K562 (cell line): ENCODE measurements around the gene OLFML1. TPM values are rescaled to one million over a fixed set of nuclear protein-coding genes. Genes with fewer than 3 reads are reported as not detected.

Experiments
- CBFA2T2 ChIP-seq: fragments of 450-650 bp; conservative IDR thresholded peaks from 2 replicates; pipeline ENCODE4 v1.6.1; 2017; ENCODE audit warnings: mild to moderate bottlenecking
- CTBP1 ChIP-seq: fragments of 450-650 bp; IDR thresholded peaks from 2 replicates; pipeline ENCODE4 v1.6.1; 2016; ENCODE audit warnings: borderline replicate concordance
- E2F6 ChIP-seq, 2 experiments: IDR thresholded peaks; 2 replicates each; pipeline ENCODE4 v1.6.1; 2011; ENCODE audit warnings: borderline replicate concordance in 1 of 2, control low read depth in 1 of 2, low read depth in 1 of 2, low read length in 1 of 2, mild to moderate bottlenecking in 1 of 2, mixed read lengths in 1 of 2, moderate library complexity in 1 of 2; ENCODE audit not compliant: insufficient read depth in 1 of 2, insufficient read length in 1 of 2, poor library complexity in 1 of 2, severe bottlenecking in 1 of 2; ENCODE audit errors: extremely low read depth in 1 of 2
- ELF1 ChIP-seq: fragments of 200-800 bp; sonication (Bioruptor generic); IDR thresholded peaks from 2 replicates; pipeline ENCODE4 v1.6.1; 2016; ENCODE audit warnings: missing genetic modification characterization, missing compliant biosample characterization
- HMGN3 ChIP-seq: IDR thresholded peaks from 2 replicates; pipeline ENCODE4 v1.6.1; 2011; ENCODE audit warnings: borderline replicate concordance, low read depth, mild to moderate bottlenecking, mixed read lengths, low read length; ENCODE audit not compliant: insufficient read length; ENCODE audit errors: extremely low read depth
- L3MBTL2 ChIP-seq: fragments of 450-650 bp; IDR thresholded peaks from 2 replicates; pipeline ENCODE4 v1.6.1; 2016; ENCODE audit warnings: mild to moderate bottlenecking, moderate library complexity
- MNT ChIP-seq, 2 experiments: fragments of 450-650 bp; conservative IDR thresholded peaks; 2 replicates each; pipeline ENCODE4 v1.6.1; 2017; ENCODE audit warnings: mild to moderate bottlenecking in 2 of 2, moderate library complexity in 2 of 2
- NFIC ChIP-seq: fragments of 450-650 bp; IDR thresholded peaks from 2 replicates; pipeline ENCODE4 v1.6.1; 2017; ENCODE audit warnings: mild to moderate bottlenecking, inconsistent platforms
- NONO ChIP-seq, 2 experiments: fragments of 200-400 bp in 1 of 2; fragments of 450-650 bp in 1 of 2; formaldehyde crosslinking in 1 of 2; IDR thresholded peaks; 2 replicates each; pipeline ENCODE4 v1.6.1; 2017; ENCODE audit warnings: low read depth in 2 of 2, mild to moderate bottlenecking in 2 of 2, moderate library complexity in 2 of 2, low read length in 1 of 2
- NR2C2 ChIP-seq, 2 experiments: fragments of 200-800 bp in 1 of 2; sonication (Bioruptor generic) in 1 of 2; sonication (generic) in 1 of 2; formaldehyde crosslinking in 1 of 2; IDR thresholded peaks; 2 replicates each; pipeline versions ENCODE4 v1.6.1 to v1.8.0; 2016 to 2022; ENCODE audit warnings: mild to moderate bottlenecking in 1 of 2, missing compliant biosample characterization in 1 of 2, missing genetic modification characterization in 1 of 2, missing genetic modification reagents in 1 of 2
- NR4A1 ChIP-seq, 2 experiments: fragments of 250-450 bp in 1 of 2; fragments of 450-650 bp in 1 of 2; sonication (Bioruptor Pico) in 1 of 2; IDR thresholded peaks; 2 replicates each; pipeline versions ENCODE4 v1.4.0 to v1.6.1; 2016 to 2020; ENCODE audit warnings: mild to moderate bottlenecking in 2 of 2, missing compliant biosample characterization in 1 of 2, missing genetic modification characterization in 1 of 2, moderate library complexity in 1 of 2
- PHF8 ChIP-seq: fragments of 200-600 bp; sonication (generic); IDR thresholded peaks from 2 replicates; pipeline ENCODE4 v1.6.1; 2012; ENCODE audit warnings: mixed run types, mild to moderate bottlenecking, inconsistent platforms, low read length, moderate library complexity, borderline replicate concordance
- POLR2G ChIP-seq: fragments of 200-400 bp; formaldehyde crosslinking; IDR thresholded peaks from 2 replicates; pipeline ENCODE4 v1.6.1; 2017; ENCODE audit warnings: low read depth, mild to moderate bottlenecking, antibody characterized with exemption, low read length, moderate library complexity
- RAD21 ChIP-seq, 2 experiments: fragments of 250-450 bp in 1 of 2; fragments of 450-650 bp in 1 of 2; sonication (Bioruptor Pico) in 1 of 2; formaldehyde crosslinking in 1 of 2; IDR thresholded peaks in 1 of 2; conservative IDR thresholded peaks in 1 of 2; 2 replicates each; pipeline versions ENCODE4 v1.4.0 to v1.8.0; 2020 to 2022; ENCODE audit warnings: mild to moderate bottlenecking in 2 of 2, moderate library complexity in 1 of 2
- RBFOX2 ChIP-seq: fragments of 200-400 bp; formaldehyde crosslinking; IDR thresholded peaks from 2 replicates; pipeline ENCODE4 v1.6.1; 2017; ENCODE audit warnings: low read depth, mild to moderate bottlenecking, low read length, moderate library complexity
- RCOR1 ChIP-seq, 2 experiments: IDR thresholded peaks; 2 replicates each; pipeline ENCODE4 v1.6.1; 2012; ENCODE audit warnings: low read depth in 2 of 2, low read length in 2 of 2, borderline replicate concordance in 1 of 2, improper control_type of control experiment in 1 of 2
- SMARCA4 ChIP-seq: fragments of 450-650 bp; IDR thresholded peaks from 2 replicates; pipeline ENCODE4 v1.6.1; 2016
- SMARCA5 ChIP-seq: fragments of 450-650 bp; IDR thresholded peaks from 2 replicates; pipeline ENCODE4 v1.6.1; 2016
- USF2 ChIP-seq: sonication (generic); formaldehyde crosslinking; IDR thresholded peaks from 2 replicates; pipeline ENCODE4 v1.5.0; 2020; ENCODE audit warnings: missing genetic modification reagents
- ZC3H11A ChIP-seq: IDR thresholded peaks from 2 replicates; pipeline ENCODE4 v1.6.1; 2012; ENCODE audit warnings: low read depth, low read length, improper control_type of control experiment
- ZEB2 ChIP-seq: fragments of 450-650 bp; IDR thresholded peaks from 2 replicates; pipeline ENCODE4 v1.6.1; 2016
- ZFP1 ChIP-seq: fragments of 450-650 bp; formaldehyde crosslinking; IDR thresholded peaks from 2 replicates; pipeline ENCODE4 v1.4.0; 2020; ENCODE audit warnings: mild to moderate bottlenecking, mixed read lengths
- ZFPM2 ChIP-seq: fragments of 250-450 bp; sonication (Bioruptor Pico); IDR thresholded peaks from 2 replicates; pipeline ENCODE4 v1.5.1; 2022; ENCODE audit warnings: mild to moderate bottlenecking
- polyA plus RNA-seq, 8 experiments: library from polyadenylated mRNA; depleted of rRNA in 4 of 8; stranded (reverse) in 5 of 8; unstranded in 3 of 8; fragments of >200 nt; fragmentation: Nextera tagmentation in 2 of 8; fragmentation: Illumina TruSeq in 1 of 8; extraction: Ambion mirVana in 2 of 8; extraction: Trizol in 1 of 8; gene quantifications; 2 replicates each; pipeline versions ENCODE4 v1.2.1 to v1.2.3, GENCODE V29; 2011 to 2014; ENCODE audit warnings: inconsistent platforms in 1 of 8, missing spikeins in 1 of 8
- total RNA-seq, 7 experiments: library from RNA; depleted of rRNA in 6 of 7; stranded (reverse); fragments of >200 nt in 6 of 7; fragmentation: Illumina TruSeq in 2 of 7; extraction: Trizol in 2 of 7; gene quantifications; 2 replicates each; pipeline versions ENCODE4 v1.2.1 to v1.2.3, GENCODE V29; 2011 to 2021; ENCODE audit warnings: low replicate concordance in 1 of 7

The OLFML1 gene
- total and polyA plus RNA-seq, 9 of the 15 experiments (the other 6 are each of a cell fraction or from before 2014, with no cell fraction given) = not detected

DNA sequence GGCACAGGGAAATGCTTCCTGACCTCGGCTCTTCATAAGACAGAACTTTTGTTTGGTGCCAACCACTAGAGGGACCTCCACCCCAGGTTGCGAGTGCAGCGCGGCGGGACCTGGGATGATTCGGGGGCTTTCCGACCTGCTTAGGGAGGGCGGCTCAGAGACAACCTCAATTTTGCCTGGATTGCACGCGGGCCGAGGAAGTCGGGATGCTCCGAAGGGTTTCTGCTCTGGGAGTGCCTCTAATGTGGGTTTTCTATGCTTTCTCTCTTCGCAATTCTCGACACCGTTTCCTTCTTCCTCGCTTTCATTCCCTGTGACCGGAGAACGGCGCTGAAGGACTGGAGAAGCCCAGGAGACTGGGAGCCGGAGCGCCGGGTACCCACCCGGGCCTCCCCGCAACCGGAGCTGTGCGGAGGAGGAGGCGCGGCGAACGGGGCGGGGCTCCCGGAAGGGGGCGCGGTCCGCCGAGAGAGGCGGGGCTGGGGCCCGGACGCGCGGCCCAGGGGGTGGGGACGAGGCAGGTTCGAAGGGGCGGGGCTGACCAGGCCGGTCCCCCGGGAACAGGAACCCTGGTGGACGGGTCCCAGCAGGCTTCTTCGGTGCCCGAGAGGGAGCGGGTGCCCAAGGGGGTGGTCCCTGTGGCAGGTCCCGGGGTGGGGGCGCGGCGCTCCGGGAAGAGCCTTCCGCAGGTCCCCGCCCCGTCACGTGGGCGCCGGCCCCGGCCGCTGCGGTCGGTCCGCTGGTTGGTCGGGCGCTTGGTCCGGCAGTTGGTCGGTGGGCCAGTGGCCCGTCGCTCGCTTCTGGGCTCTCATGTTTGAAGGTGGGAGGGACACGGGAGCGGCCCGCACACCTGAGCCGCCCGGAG lies 28.2 kb downstream of the OLFML1 start, which contains the start of gene PPFIBP2 (continued):
- TF ChIP-seq RAD21 (CRISPR knock-in tag; conservative IDR thresholded peaks at IDR 0.05 in 1 of 2, IDR thresholded peaks at IDR 0.05 in 1 of 2) (peak; percentile 37 to 59), HMGN3 (peak; percentile 35), SMARCA5 (peak; percentile 23; the same call in 1 of the 2 replicates), SMARCA4 (peak; percentile 27; the same call in 1 of the 2 replicates), RCOR1 (IDR thresholded peaks at IDR 0.05; ENCODE audit: borderline replicate concordance in 1 of 2, low read depth in 2 of 2, low read length in 2 of 2) (0 out of 4 replicates have a peak, but pooled peaks of 1 of the 2 experiments have one; percentile 14), NFIC (peak; percentile 32; the same call in 1 of the 2 replicates), ELF1 (tag) (peak; percentile 66), PHF8 (peak; percentile 24; the same call in 1 of the 2 replicates), CBFA2T2 (peak; percentile 52), ZFP1 (no peak), E2F6 (IDR thresholded peaks at IDR 0.05; ENCODE audit: borderline replicate concordance in 1 of 2, extremely low read depth in 1 of 2, insufficient read depth in 1 of 2, insufficient read length in 1 of 2, low read depth in 1 of 2, low read length in 1 of 2, poor library complexity in 1 of 2, severe bottlenecking in 1 of 2) (peak in 1 of 2 experiments; percentile 30), L3MBTL2 (0 out of 2 replicates have a peak, but pooled peaks have one; percentile 35), NONO (IDR thresholded peaks at IDR 0.05; ENCODE audit: low read depth in 2 of 2, low read length in 1 of 2) (no peak), NR4A1 (CRISPR knock-in tag; IDR thresholded peaks at IDR 0.05) (0 out of 2 replicates have a peak, but pooled peaks have one; percentile 13), NR4A1 (tag; IDR thresholded peaks at IDR 0.05) (no peak), POLR2G (peak; percentile 72), RBFOX2 (peak; percentile 45; the same call in 1 of the 2 replicates), ZFPM2 (CRISPR knock-in tag) (0 out of 2 replicates have a peak, but pooled peaks have one; percentile 16), CTBP1 (peak; percentile 20; the same call in 1 of the 2 replicates), ZEB2 (no peak), USF2 (CRISPR knock-in tag) (peak; percentile 97), NR2C2 (CRISPR knock-in tag; IDR thresholded peaks at IDR 0.05) (no peak), NR2C2 (tag; IDR thresholded peaks at IDR 0.05) (0 out of 2 replicates have a peak, but pooled peaks have one; percentile 1), ZC3H11A (no peak), MNT (conservative IDR thresholded peaks at IDR 0.05) (peak; percentile 37 to 66; a peak in 2 of 4 replicates)
